HFFc6 (cell line): Measurements from ENCODE around the gene HHIPL1. TPM values are rescaled to one million over a fixed set of nuclear protein-coding genes. Genes with fewer than 3 reads are reported as not detected.

ENCODE experiments used
- DNase-seq: peaks from one replicate; pipeline ENCODE4 v3.0.0-alpha.2; 2018
- H3K27ac Mint-ChIP-seq: 2 replicates; pipeline ENCODE4 v1.8.0; 2020; ENCODE audit warnings: mild to moderate bottlenecking, mixed read lengths
- H3K27me3 Mint-ChIP-seq: 2 replicates; pipeline ENCODE4 v1.8.0; 2021; ENCODE audit warnings: mild to moderate bottlenecking, moderate library complexity, mixed read lengths; ENCODE audit not compliant: insufficient read depth
- H3K36me3 Mint-ChIP-seq: 2 replicates; pipeline ENCODE4 v1.8.0; 2021; ENCODE audit warnings: low read depth, mixed read lengths
- H3K4me1 Mint-ChIP-seq: 2 replicates; pipeline ENCODE4 v1.8.0; 2020; ENCODE audit warnings: low read depth, mixed read lengths
- H3K4me3 Mint-ChIP-seq: 2 replicates; pipeline ENCODE4 v1.8.0; 2020; ENCODE audit warnings: mild to moderate bottlenecking, moderate library complexity, mixed read lengths
- H3K9me3 Mint-ChIP-seq: 2 replicates; pipeline ENCODE4 v1.8.0; 2020; ENCODE audit warnings: mild to moderate bottlenecking, mixed read lengths
- total RNA-seq, 6 experiments: library from RNA; stranded (reverse); fragmentation: NEBNext Ultra II Directional; extraction: Animal tissue kit (Norgen Biotek cat#: 25700); gene quantifications; 2 replicates in 1 of 6; 3 replicates in 5 of 6; pipeline ENCODE4 v1.2.3, GENCODE V29; 2021
- TF ChIP-seq, protein P1 (sequence below): fragments of 200-600 bp; sonication (generic); IDR thresholded peaks from 2 replicates; pipeline ENCODE4 v1.5.0; 2021; ENCODE audit warnings: antibody characterized with exemption, mild to moderate bottlenecking

The HHIPL1 gene
- total RNA-seq, 6 experiments from 2014 or later = 0.99 to 2.8 (median 1.3) TPM

- TF ChIP-seq, protein P1, sequence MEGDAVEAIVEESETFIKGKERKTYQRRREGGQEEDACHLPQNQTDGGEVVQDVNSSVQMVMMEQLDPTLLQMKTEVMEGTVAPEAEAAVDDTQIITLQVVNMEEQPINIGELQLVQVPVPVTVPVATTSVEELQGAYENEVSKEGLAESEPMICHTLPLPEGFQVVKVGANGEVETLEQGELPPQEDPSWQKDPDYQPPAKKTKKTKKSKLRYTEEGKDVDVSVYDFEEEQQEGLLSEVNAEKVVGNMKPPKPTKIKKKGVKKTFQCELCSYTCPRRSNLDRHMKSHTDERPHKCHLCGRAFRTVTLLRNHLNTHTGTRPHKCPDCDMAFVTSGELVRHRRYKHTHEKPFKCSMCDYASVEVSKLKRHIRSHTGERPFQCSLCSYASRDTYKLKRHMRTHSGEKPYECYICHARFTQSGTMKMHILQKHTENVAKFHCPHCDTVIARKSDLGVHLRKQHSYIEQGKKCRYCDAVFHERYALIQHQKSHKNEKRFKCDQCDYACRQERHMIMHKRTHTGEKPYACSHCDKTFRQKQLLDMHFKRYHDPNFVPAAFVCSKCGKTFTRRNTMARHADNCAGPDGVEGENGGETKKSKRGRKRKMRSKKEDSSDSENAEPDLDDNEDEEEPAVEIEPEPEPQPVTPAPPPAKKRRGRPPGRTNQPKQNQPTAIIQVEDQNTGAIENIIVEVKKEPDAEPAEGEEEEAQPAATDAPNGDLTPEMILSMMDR = no peak
- H3K4me1 Mint-ChIP-seq = peaks cover 31% of the 10 kb centered on the region
- DNase-seq = peak; percentile 71
- H3K27me3 Mint-ChIP-seq = no peaks in the 10 kb centered on the region; the same call in 1 of the 2 replicates
- no peaks in the 10 kb centered on the region; the same call in 1 of the 2 replicates for H3K36me3 Mint-ChIP-seq
- peak overlapping the region; percentile 86 for H3K27ac Mint-ChIP-seq
- H3K4me3 Mint-ChIP-seq = peak overlapping the region; percentile 87
- H3K9me3 Mint-ChIP-seq = no peaks in the 10 kb centered on the region; the same call in 1 of the 2 replicates
Measured at GRCh38 chr14:99605299-99605961, 39.5 kb upstream of the HHIPL1 start.

DNA sequence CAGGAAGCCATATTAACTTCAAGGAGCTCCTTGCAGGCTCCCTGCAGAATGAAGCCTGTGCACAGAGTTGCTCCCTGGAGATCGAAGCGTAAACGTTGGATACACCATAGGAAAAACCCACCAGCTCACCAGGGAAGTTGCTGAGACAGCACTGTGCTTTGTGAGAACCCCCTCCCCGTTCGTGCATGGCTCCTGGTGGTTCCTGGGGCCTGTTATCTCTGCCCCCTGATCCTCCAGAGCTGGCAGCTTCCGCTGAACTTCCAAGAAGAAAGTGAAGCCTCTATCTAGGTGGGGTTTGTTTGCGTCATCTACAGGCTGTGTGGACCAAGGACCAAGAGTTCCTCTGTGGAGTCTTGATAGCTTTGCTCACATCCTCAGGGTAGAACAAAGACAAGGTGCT lies 38.6 kb upstream of the HHIPL1 start:
- no peak overlapping the region for H3K27ac Mint-ChIP-seq
- no peak overlapping the region for H3K4me3 Mint-ChIP-seq
- no peaks in the 10 kb centered on the region; the same call in 1 of the 2 replicates for H3K36me3 Mint-ChIP-seq
- H3K4me1 Mint-ChIP-seq = peaks cover 22% of the 10 kb centered on the region
- TF ChIP-seq, protein P1 = no peak
- H3K9me3 Mint-ChIP-seq = no peaks in the 10 kb centered on the region; the same call in 1 of the 2 replicates
- DNase-seq = no peak
- H3K27me3 Mint-ChIP-seq = no peaks in the 10 kb centered on the region; the same call in 1 of the 2 replicates

- Mint-ChIP-seq H3K36me3 (no peaks in the 10 kb centered on the region), H3K27ac (no peak overlapping the region), H3K4me3 (no peak overlapping the region), H3K9me3 (no peaks in the 10 kb centered on the region), H3K27me3 (no peaks in the 10 kb centered on the region; the same call in 1 of the 2 replicates), H3K4me1 (peaks cover 21% of the 10 kb centered on the region)
- no peak for DNase-seq
- TF ChIP-seq, protein P1 = no peak
Measured at GRCh38 chr14:99608591-99608990, 36.3 kb upstream of the HHIPL1 start.

- Mint-ChIP-seq H3K27me3 (no peaks in the 10 kb centered on the region; the same call in 1 of the 2 replicates), H3K36me3 (no peaks in the 10 kb centered on the region), H3K27ac (no peak overlapping the region), H3K4me3 (no peak overlapping the region), H3K9me3 (no peaks in the 10 kb centered on the region), H3K4me1 (peaks cover 22% of the 10 kb centered on the region)
- TF ChIP-seq, protein P1 = peak; percentile 69
- DNase-seq = no peak
Measured at GRCh38 chr14:99609245-99610170, 35.4 kb upstream of the HHIPL1 start.

GRCh38 chr14:99611646-99612045 lies 33.3 kb upstream of the HHIPL1 start:
- Mint-ChIP-seq H3K36me3 (no peaks in the 10 kb centered on the region), H3K4me1 (peaks cover 27% of the 10 kb centered on the region), H3K9me3 (no peaks in the 10 kb centered on the region), H3K4me3 (no peak overlapping the region), H3K27ac (no peak overlapping the region), H3K27me3 (no peaks in the 10 kb centered on the region; the same call in 1 of the 2 replicates)
- no peak for DNase-seq
- TF ChIP-seq, protein P1 = no peak
